ENCODE measurements around the gene RAD51B.

RAD51B gene

DNA sequence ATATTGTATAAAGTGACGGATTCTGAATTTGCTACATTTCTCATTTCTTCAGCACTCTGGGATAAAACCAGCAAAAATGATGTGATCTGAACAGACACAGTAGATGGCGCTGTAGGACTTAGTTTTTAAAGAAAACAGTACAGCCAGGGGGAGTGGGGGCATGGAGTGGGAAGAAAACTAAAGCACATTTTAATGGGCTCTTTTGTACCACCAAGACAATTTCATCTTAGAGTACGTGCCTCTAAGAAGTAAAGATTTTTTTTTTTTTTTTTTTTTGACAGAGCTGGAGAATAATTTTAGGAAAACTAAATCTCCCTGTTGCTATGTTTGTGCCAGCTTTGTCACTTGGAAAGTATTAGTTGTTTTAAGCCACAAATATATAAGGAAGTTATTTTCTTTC, 124.4 kb downstream of the RAD51B start:
- Histone ChIP-seq H2AFZ (no peak overlapping the region), H3K4me1 (peaks cover 2% of the 10 kb centered on the region), H3K4me2 (ENCODE audit: low read length) (no peak overlapping the region), H3K4me3 (ENCODE audit: low read depth, low read length) (no peak overlapping the region), H3K9ac (no peak overlapping the region), H3K27ac (no peak overlapping the region), H3K27me3 (ENCODE audit: control insufficient read depth, insufficient read depth, low read length) (no peaks in the 10 kb centered on the region), H3K36me3 (ENCODE audit: control insufficient read depth, insufficient read depth, low read length) (no peaks in the 10 kb centered on the region), H3K9me3 (ENCODE audit: control insufficient read depth, low read length) (no peaks in the 10 kb centered on the region), H3K79me2 (no peaks in the 10 kb centered on the region)
- peak; percentile 51 for TF ChIP-seq CTCF (IDR thresholded peaks at IDR 0.05)

DNA sequence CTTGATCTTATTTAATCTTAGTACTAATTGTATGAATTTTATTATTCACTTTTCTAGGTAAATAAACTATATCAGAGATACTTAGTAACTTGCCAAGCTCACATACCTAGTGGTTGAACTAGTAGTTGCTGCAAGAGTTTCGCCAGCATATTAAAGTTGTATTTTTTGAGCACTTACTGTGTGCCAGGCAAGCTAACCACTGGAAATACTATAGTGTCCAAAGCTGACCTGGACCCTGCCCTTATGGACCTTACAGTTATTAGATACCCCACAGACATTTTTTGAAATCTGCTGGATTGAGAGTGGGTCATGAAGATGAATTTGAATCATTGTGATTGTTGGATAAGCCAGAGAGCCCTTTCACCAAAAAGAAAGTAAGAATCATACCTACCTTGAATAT, 125.0 kb downstream of the RAD51B start:
- Histone ChIP-seq H3K9me3 (ENCODE audit: control insufficient read depth, low read length) (no peaks in the 10 kb centered on the region), H3K4me2 (ENCODE audit: low read length) (no peak overlapping the region), H3K27ac (no peak overlapping the region), H3K4me1 (peaks cover 2% of the 10 kb centered on the region), H3K79me2 (no peaks in the 10 kb centered on the region), H3K36me3 (ENCODE audit: control insufficient read depth, insufficient read depth, low read length) (no peaks in the 10 kb centered on the region), H3K27me3 (ENCODE audit: control insufficient read depth, insufficient read depth, low read length) (no peaks in the 10 kb centered on the region), H3K9ac (no peak overlapping the region), H3K4me3 (ENCODE audit: low read depth, low read length) (no peak overlapping the region), H2AFZ (no peak overlapping the region)
- no peak for TF ChIP-seq CTCF (IDR thresholded peaks at IDR 0.05)

DNA sequence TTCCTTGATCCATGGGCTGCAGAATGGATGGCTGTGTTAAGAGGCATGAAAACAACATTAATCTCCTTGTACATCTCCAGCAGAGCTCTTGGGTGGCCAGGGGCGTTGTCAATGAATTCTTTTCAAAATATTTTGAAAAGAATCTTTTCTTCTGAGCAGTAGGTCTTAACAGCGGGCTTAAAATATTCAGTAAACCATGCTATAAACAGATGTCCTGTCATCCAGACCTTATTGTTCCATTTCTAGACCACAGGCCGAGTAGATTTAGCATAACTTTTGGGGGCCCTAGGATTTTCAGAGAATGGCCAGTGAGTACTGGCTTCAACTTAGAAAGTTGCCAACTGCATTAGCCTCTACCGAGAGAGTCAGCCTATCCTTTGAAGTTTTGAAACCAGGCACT, 130.2 kb downstream of the RAD51B start:
- Histone ChIP-seq H3K4me1 (no peaks in the 10 kb centered on the region), H3K4me2 (ENCODE audit: low read length) (no peak overlapping the region), H3K36me3 (ENCODE audit: control insufficient read depth, insufficient read depth, low read length) (no peaks in the 10 kb centered on the region), H3K4me3 (ENCODE audit: low read depth, low read length) (no peak overlapping the region), H3K27me3 (ENCODE audit: control insufficient read depth, insufficient read depth, low read length) (no peaks in the 10 kb centered on the region), H3K27ac (no peak overlapping the region), H3K79me2 (no peaks in the 10 kb centered on the region), H2AFZ (no peak overlapping the region), H3K9ac (no peak overlapping the region), H3K9me3 (ENCODE audit: control insufficient read depth, low read length) (no peaks in the 10 kb centered on the region)
- no peak for TF ChIP-seq CTCF (IDR thresholded peaks at IDR 0.05)

DNA sequence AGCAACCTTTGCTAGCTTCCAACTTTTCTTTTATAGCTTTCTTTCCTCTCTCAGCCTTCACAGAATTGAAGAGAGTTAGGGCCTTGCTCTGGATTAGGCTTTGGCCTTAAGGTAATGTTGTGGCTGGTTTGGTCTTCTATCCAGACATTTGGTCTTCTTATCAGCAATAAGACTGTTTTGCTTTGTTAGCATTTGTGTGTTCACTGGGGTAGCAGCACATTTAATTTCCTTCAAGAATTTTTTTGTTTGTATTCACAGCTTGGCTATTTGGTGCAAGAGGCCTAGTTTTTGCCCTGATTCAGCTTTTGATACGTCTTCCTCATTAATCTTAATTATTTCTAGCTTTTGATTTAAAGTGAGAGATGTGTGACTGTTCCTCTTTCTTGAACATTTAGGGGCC, 130.8 kb downstream of the RAD51B start:
- Histone ChIP-seq H3K27ac (no peak overlapping the region), H3K36me3 (ENCODE audit: control insufficient read depth, insufficient read depth, low read length) (no peaks in the 10 kb centered on the region), H3K9me3 (ENCODE audit: control insufficient read depth, low read length) (no peaks in the 10 kb centered on the region), H2AFZ (no peak overlapping the region), H3K4me2 (ENCODE audit: low read length) (no peak overlapping the region), H3K27me3 (ENCODE audit: control insufficient read depth, insufficient read depth, low read length) (no peaks in the 10 kb centered on the region), H3K9ac (no peak overlapping the region), H3K79me2 (no peaks in the 10 kb centered on the region), H3K4me1 (no peaks in the 10 kb centered on the region), H3K4me3 (ENCODE audit: low read depth, low read length) (no peak overlapping the region)
- no peak for TF ChIP-seq CTCF (IDR thresholded peaks at IDR 0.05)

- Histone ChIP-seq H3K79me2 (no peaks in the 10 kb centered on the region), H3K27ac (no peak overlapping the region), H3K4me1 (no peaks in the 10 kb centered on the region), H3K9ac (no peak overlapping the region), H3K9me3 (ENCODE audit: control insufficient read depth, low read length) (no peaks in the 10 kb centered on the region), H3K36me3 (ENCODE audit: control insufficient read depth, insufficient read depth, low read length) (no peaks in the 10 kb centered on the region), H3K27me3 (ENCODE audit: control insufficient read depth, insufficient read depth, low read length) (no peaks in the 10 kb centered on the region), H2AFZ (no peak overlapping the region), H3K4me2 (ENCODE audit: low read length) (no peak overlapping the region), H3K4me3 (ENCODE audit: low read depth, low read length) (no peak overlapping the region)
- no peak for TF ChIP-seq CTCF (IDR thresholded peaks at IDR 0.05)
These were observed 132.1 kb downstream of the RAD51B start for GRCh38 chr14:67951529-67952135.

All from parathyroid adenoma (tissue), 2 donors.